SK-N-SH (cell line): Measurements from ENCODE around the gene UBE2D2. TPM values are rescaled to one million over a fixed set of nuclear protein-coding genes. Genes with fewer than 3 reads are reported as not detected.

Source experiments
- CTCF ChIA-PET: fragments of 300-600, 350-600 bp; formaldehyde crosslinking; extraction: SDS; loops from one replicate; lab custom pipeline; 2021; lab: Yijun Ruan, JAX
- POLR2A ChIA-PET: fragments of 350-600 bp; sonication (Branson Sonifier 250); formaldehyde crosslinking; extraction: SDS; loops from one replicate; lab custom pipeline; 2020; ENCODE audit warnings: antibody characterized with exemption, inconsistent platforms; lab: Yijun Ruan, JAX
- DNase-seq: peaks from one replicate; pipeline ENCODE4 v3.0.0; 2012
- H2AFZ ChIP-seq: fragments of 200-600 bp; sonication (generic); 2 replicates; pipeline ENCODE4 v1.8.1; 2016; ENCODE audit warnings: antibody characterized with exemption, mild to moderate bottlenecking, low read depth
- H3F3A ChIP-seq: fragments of 200-600 bp; sonication (generic); replicated peaks from 2 replicates; pipeline ENCODE3; 2016; ENCODE audit warnings: antibody characterized with exemption, mild to moderate bottlenecking; ENCODE audit not compliant: insufficient read depth
- H3K27ac ChIP-seq, 2 experiments: fragments of 200-500 bp in 1 of 2; fragments of 200-600 bp in 1 of 2; sonication (Bioruptor generic) in 1 of 2; sonication (generic), shearing (Covaris generic) in 1 of 2; 2 replicates each; pipeline versions ENCODE4 v1.5.1 to v1.6.1; 2014 to 2016; ENCODE audit warnings: low read depth in 2 of 2, inconsistent platforms in 1 of 2, low read length in 1 of 2, mild to moderate bottlenecking in 1 of 2, mixed read lengths in 1 of 2
- H3K27me3 ChIP-seq: fragments of 200-600 bp; sonication (generic), shearing (Covaris generic); 2 replicates; pipeline ENCODE4 v1.6.1; 2016; ENCODE audit warnings: mixed run types; ENCODE audit not compliant: insufficient read depth
- H3K36me3 ChIP-seq, 2 experiments: fragments of 200-500 bp in 1 of 2; fragments of 200-600 bp in 1 of 2; sonication (Bioruptor generic) in 1 of 2; sonication (generic) in 1 of 2; replicated peaks in 1 of 2; 2 replicates each; pipeline versions ENCODE3 to v1.5.1; 2014 to 2016; ENCODE audit warnings: low read length in 1 of 2, mild to moderate bottlenecking in 1 of 2; ENCODE audit not compliant: insufficient read depth in 2 of 2, control insufficient read depth in 1 of 2
- H3K4me1 ChIP-seq, 2 experiments: fragments of 200-500 bp in 1 of 2; fragments of 200-600 bp in 1 of 2; sonication (Bioruptor generic) in 1 of 2; sonication (generic), shearing (Covaris generic) in 1 of 2; 2 replicates each; pipeline versions ENCODE4 v1.5.1 to v1.6.1; 2014 to 2016; ENCODE audit warnings: low read depth in 1 of 2, low read length in 1 of 2, mixed run types in 1 of 2; ENCODE audit not compliant: insufficient read depth in 2 of 2, control insufficient read depth in 1 of 2
- H3K4me2 ChIP-seq: fragments of 200-600 bp; sonication (generic), shearing (Covaris generic); 2 replicates; pipeline ENCODE4 v1.6.1; 2017; ENCODE audit warnings: mixed run types
- H3K4me3 ChIP-seq, 2 experiments: fragments of 200-500 bp in 1 of 2; fragments of 200-600 bp in 1 of 2; sonication (Bioruptor generic) in 1 of 2; sonication (generic), shearing (Covaris generic) in 1 of 2; 2 replicates each; pipeline versions ENCODE4 v1.5.1 to v1.8.1; 2014 to 2016; ENCODE audit warnings: low read depth in 2 of 2, inconsistent platforms in 1 of 2, low read length in 1 of 2, mild to moderate bottlenecking in 1 of 2, mixed read lengths in 1 of 2, moderate library complexity in 1 of 2
- H3K79me2 ChIP-seq: fragments of 200-600 bp; sonication (generic); 2 replicates; pipeline ENCODE4 v1.8.1; 2017; ENCODE audit warnings: mild to moderate bottlenecking; ENCODE audit not compliant: insufficient read depth
- H3K9ac ChIP-seq: fragments of 200-600 bp; sonication (generic); 2 replicates; pipeline ENCODE4 v1.6.1; 2017; ENCODE audit warnings: mixed run types
- H3K9me2 ChIP-seq: fragments of 200-600 bp; sonication (generic); 2 replicates; pipeline ENCODE4 v1.6.1; 2017; ENCODE audit warnings: mixed run types
- H3K9me3 ChIP-seq: fragments of 200-600 bp; sonication (generic); 2 replicates; pipeline ENCODE4 v1.6.1; 2017; ENCODE audit warnings: mixed run types, mild to moderate bottlenecking, moderate library complexity
- H4K20me1 ChIP-seq: fragments of 200-600 bp; sonication (generic); 2 replicates; pipeline ENCODE4 v1.6.1; 2017; ENCODE audit warnings: mild to moderate bottlenecking, mixed run types; ENCODE audit not compliant: insufficient read depth
- CHD2 ChIP-seq: fragments of 150-350 bp; IDR thresholded peaks from 2 replicates; pipeline ENCODE4 v1.6.1; 2018; ENCODE audit warnings: low read length; ENCODE audit not compliant: partially characterized antibody
- FOXJ3 ChIP-seq: sonication (generic); formaldehyde crosslinking; IDR thresholded peaks from 2 replicates; pipeline ENCODE4 v1.5.1; 2020; ENCODE audit warnings: mild to moderate bottlenecking, missing genetic modification reagents
- GABPA ChIP-seq: IDR thresholded peaks from 2 replicates; pipeline ENCODE4 v1.4.0; 2012; ENCODE audit warnings: low read depth, mild to moderate bottlenecking
- MEF2A ChIP-seq: IDR thresholded peaks from 2 replicates; pipeline ENCODE4 v1.4.0; 2012; ENCODE audit warnings: low read depth, borderline replicate concordance
- MXI1 ChIP-seq: IDR thresholded peaks from 2 replicates; pipeline ENCODE4 v1.6.1; 2012; ENCODE audit warnings: mild to moderate bottlenecking, low read depth, low read length, improper control_type of control experiment
- NFIC ChIP-seq: IDR thresholded peaks from 2 replicates; pipeline ENCODE4 v1.4.0; 2012; ENCODE audit warnings: borderline replicate concordance
- NRF1 ChIP-seq: IDR thresholded peaks from 2 replicates; pipeline ENCODE4 v1.6.1; 2012; ENCODE audit warnings: low read depth, mild to moderate bottlenecking, low read length
- RAD21 ChIP-seq: IDR thresholded peaks from 2 replicates; pipeline ENCODE4 v1.6.1; 2012; ENCODE audit warnings: mild to moderate bottlenecking, low read length
- RFX5 ChIP-seq: IDR thresholded peaks from 2 replicates; pipeline ENCODE4 v1.6.1; 2012; ENCODE audit warnings: mild to moderate bottlenecking, improper control_type of control experiment, low read length
- SIN3A ChIP-seq: IDR thresholded peaks from 2 replicates; pipeline ENCODE4 v1.6.1; 2012; ENCODE audit warnings: low read depth, mild to moderate bottlenecking, low read length, moderate library complexity, borderline replicate concordance
- SMC3 ChIP-seq: IDR thresholded peaks from 2 replicates; pipeline ENCODE4 v1.6.1; 2012; ENCODE audit warnings: low read depth, low read length, improper control_type of control experiment
- TCF12 ChIP-seq: IDR thresholded peaks from 2 replicates; pipeline ENCODE4 v1.4.0; 2012
- YY1 ChIP-seq: IDR thresholded peaks from 2 replicates; pipeline ENCODE4 v1.4.0; 2012; ENCODE audit warnings: low read depth, mild to moderate bottlenecking
- WGBS: methylation state at CpG from one replicate; pipeline ENCODE4 v1.1.6; 2017; ENCODE audit warnings: low lambda C conversion rate; 5-methylcytosine and 5-hydroxymethylcytosine counted together
- polyA plus RNA-seq, 3 experiments: library from polyadenylated mRNA; depleted of rRNA; stranded (reverse); fragments of >200 nt; gene quantifications; 2 replicates each; pipeline ENCODE4 v1.2.3, GENCODE V29; 2012
- TF ChIP-seq, protein P1 (sequence below): IDR thresholded peaks from 2 replicates; pipeline ENCODE4 v1.4.0; 2012; ENCODE audit warnings: low read depth, borderline replicate concordance
- TF ChIP-seq, protein P2 (sequence below): fragments of 150-350 bp; IDR thresholded peaks from 2 replicates; pipeline ENCODE4 v1.6.1; 2016; ENCODE audit warnings: mild to moderate bottlenecking, low read depth, low read length
- TF ChIP-seq, protein P3 (sequence below): fragments of 200-600 bp; sonication (generic); IDR thresholded peaks from 2 replicates; pipeline ENCODE4 v1.6.1; 2017; ENCODE audit warnings: antibody characterized with exemption, mild to moderate bottlenecking, moderate library complexity
- TF ChIP-seq, protein P4 (sequence below): IDR thresholded peaks from 2 replicates; pipeline ENCODE4 v1.6.1; 2012; ENCODE audit warnings: mild to moderate bottlenecking, low read depth, low read length, moderate library complexity

The UBE2D2 gene
- polyA plus RNA-seq, 1 of the 3 experiments (the other 2 are of a cell fraction): 24.5 TPM

DNA sequence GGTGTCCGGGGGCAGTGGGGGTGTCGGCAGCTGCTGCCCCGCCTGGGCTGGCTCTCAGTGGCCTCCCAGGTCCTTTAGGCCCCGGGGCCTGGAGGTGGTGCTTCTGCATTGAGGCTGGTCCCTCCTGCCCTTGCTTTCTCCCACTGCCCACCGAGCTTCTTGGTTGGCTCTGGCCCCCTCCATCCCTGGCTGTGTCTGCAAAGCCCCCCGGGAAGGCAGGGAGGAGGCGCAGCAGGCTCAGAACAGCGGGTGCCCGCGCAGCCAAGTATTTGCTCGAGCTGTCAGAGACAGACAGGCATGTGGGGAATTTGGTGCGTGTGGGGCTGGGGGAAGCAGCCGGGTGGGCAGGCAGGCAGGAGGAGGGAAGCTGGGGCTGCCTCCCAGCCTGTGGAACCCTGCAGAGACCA, 98.6 kb downstream of the UBE2D2 start:
- Histone ChIP-seq H3K27ac (peak overlapping the region; percentile 96 to 99), H4K20me1 (peaks cover 30% of the 10 kb centered on the region; the same call in 1 of the 2 replicates), H3K4me1 (peaks cover 80 to 96% of the 10 kb centered on the region in 2 experiments), H3F3A (peaks cover 42% of the 10 kb centered on the region), H3K9me3 (no peaks in the 10 kb centered on the region), H3K4me2 (peak overlapping the region; percentile 96), H3K4me3 (peak overlapping the region; percentile 37 to 57), H2AFZ (no peak overlapping the region), H3K27me3 (no peaks in the 10 kb centered on the region), H3K36me3 (peaks cover 0 to 5% of the 10 kb centered on the region in 2 experiments), H3K79me2 (peaks cover 97% of the 10 kb centered on the region), H3K9me2 (no peaks in the 10 kb centered on the region), H3K9ac (peak overlapping the region; percentile 69)
- no peak for DNase-seq
- no peak for TF ChIP-seq MEF2A
- TF ChIP-seq NRF1: peak; percentile 46; the same call in 1 of the 2 replicates
- TF ChIP-seq MXI1: 0 out of 2 replicates have a peak, but pooled peaks have one; percentile 37
- TF ChIP-seq, protein P1, sequence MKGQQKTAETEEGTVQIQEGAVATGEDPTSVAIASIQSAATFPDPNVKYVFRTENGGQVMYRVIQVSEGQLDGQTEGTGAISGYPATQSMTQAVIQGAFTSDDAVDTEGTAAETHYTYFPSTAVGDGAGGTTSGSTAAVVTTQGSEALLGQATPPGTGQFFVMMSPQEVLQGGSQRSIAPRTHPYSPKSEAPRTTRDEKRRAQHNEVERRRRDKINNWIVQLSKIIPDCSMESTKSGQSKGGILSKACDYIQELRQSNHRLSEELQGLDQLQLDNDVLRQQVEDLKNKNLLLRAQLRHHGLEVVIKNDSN: no peak
- 0 out of 2 replicates have a peak, but pooled peaks have one; percentile 2 for TF ChIP-seq GABPA
- ChIA-PET POLR2A (interaction anchor here (0.9 to 3.2 kb wide), 10 partner anchors 10 to 99 kb away, joined by 3 to 59 read pairs (median 11); partner anchors contain the start of genes CXXC5 and UBE2D2), CTCF (interaction anchor here (1.0 to 20.6 kb wide), 11 partner anchors 9 to 116 kb away, joined by 3 to 204 read pairs (median 6); partner anchors contain the start of gene CXXC5)
- 3% methylated on average over 9 of the region's 13 CpGs for WGBS

DNA sequence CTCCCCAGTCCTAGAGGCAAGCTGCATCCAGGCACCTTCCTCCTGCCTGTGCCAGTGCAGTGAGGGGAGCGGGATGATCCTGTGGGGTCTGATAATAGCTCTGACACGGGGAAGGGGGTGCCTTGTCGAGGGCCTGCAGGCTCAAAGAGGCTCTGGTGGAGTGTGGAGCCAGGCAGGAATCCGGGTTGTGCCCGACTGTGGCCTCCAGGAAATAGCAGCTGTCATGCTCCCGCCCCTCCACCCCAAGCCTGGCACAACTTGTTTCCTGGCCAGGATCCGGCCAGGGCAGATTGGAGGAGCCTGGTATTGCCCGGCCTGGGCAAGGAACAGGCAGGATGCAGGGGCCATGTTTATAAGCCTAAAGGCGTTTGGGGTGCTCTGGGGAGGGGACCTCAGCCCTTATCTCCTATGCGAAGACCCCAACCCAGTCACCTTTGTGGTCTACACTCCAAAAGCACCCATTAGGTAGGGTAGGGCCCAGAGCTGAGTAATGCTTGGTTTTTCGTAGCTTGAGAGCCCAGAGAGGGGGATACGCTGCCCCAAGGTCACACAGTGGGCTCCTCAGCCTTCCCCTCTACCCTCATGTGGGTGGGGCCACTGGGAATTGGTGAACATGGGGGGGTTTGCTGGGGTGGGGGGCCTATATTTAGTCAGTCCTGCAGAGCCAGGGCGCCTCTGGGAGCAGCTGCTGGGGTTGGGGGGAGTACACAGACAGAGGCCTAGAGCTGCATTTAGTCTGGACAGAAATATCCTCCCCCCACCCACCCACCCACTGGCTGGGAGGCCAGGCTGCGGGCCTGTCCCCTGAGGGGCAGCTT, 99.2 kb downstream of the UBE2D2 start:
- H3K36me3 ChIP-seq: peaks cover 0 to 5% of the 10 kb centered on the region in 2 experiments
- H3K9me2 ChIP-seq: no peaks in the 10 kb centered on the region
- peak overlapping the region; percentile 69 for H3K9ac ChIP-seq
- WGBS: 24% methylated on average over 7 of the region's 14 CpGs
- peaks cover 80 to 96% of the 10 kb centered on the region in 2 experiments for H3K4me1 ChIP-seq
- ChIA-PET CTCF (interaction anchor here (1.0 to 20.6 kb wide), 14 partner anchors 9 to 142 kb away, joined by 3 to 204 read pairs (median 6); partner anchors contain the start of gene CXXC5), POLR2A (interaction anchor here (0.9 to 3.2 kb wide), 14 partner anchors 9 to 99 kb away, joined by 3 to 59 read pairs (median 4); partner anchors contain the start of genes CXXC5 and UBE2D2)
- no peaks in the 10 kb centered on the region for H3K27me3 ChIP-seq
- peaks cover 30% of the 10 kb centered on the region; the same call in 1 of the 2 replicates for H4K20me1 ChIP-seq
- peak; percentile 81 for DNase-seq
- H3K27ac ChIP-seq: peak overlapping the region; percentile 96 to 99
- no peaks in the 10 kb centered on the region for H3K9me3 ChIP-seq
- peak overlapping the region; percentile 96 for H3K4me2 ChIP-seq
- H3K79me2 ChIP-seq: peaks cover 97% of the 10 kb centered on the region
- peaks cover 43% of the 10 kb centered on the region for H3F3A ChIP-seq
- H2AFZ ChIP-seq: no peak overlapping the region
- H3K4me3 ChIP-seq: peak overlapping the region; percentile 37 to 57; a peak in 3 of 4 replicates
- TF ChIP-seq, protein P2, sequence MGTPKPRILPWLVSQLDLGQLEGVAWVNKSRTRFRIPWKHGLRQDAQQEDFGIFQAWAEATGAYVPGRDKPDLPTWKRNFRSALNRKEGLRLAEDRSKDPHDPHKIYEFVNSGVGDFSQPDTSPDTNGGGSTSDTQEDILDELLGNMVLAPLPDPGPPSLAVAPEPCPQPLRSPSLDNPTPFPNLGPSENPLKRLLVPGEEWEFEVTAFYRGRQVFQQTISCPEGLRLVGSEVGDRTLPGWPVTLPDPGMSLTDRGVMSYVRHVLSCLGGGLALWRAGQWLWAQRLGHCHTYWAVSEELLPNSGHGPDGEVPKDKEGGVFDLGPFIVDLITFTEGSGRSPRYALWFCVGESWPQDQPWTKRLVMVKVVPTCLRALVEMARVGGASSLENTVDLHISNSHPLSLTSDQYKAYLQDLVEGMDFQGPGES: no peak
- no peak for TF ChIP-seq RFX5
- TF ChIP-seq YY1: peak; percentile 77
- TF ChIP-seq FOXJ3 (CRISPR knock-in tag): no peak; the same call in 1 of the 2 replicates
- TF ChIP-seq NRF1: no peak
- TF ChIP-seq NFIC: peak; percentile 84
- TF ChIP-seq CHD2: peak; percentile 35
- peak; percentile 71 for TF ChIP-seq TCF12
- peak; percentile 30; the same call in 1 of the 2 replicates for TF ChIP-seq RAD21
- TF ChIP-seq GABPA: 0 out of 2 replicates have a peak, but pooled peaks have one; percentile 33
- TF ChIP-seq, protein P3, sequence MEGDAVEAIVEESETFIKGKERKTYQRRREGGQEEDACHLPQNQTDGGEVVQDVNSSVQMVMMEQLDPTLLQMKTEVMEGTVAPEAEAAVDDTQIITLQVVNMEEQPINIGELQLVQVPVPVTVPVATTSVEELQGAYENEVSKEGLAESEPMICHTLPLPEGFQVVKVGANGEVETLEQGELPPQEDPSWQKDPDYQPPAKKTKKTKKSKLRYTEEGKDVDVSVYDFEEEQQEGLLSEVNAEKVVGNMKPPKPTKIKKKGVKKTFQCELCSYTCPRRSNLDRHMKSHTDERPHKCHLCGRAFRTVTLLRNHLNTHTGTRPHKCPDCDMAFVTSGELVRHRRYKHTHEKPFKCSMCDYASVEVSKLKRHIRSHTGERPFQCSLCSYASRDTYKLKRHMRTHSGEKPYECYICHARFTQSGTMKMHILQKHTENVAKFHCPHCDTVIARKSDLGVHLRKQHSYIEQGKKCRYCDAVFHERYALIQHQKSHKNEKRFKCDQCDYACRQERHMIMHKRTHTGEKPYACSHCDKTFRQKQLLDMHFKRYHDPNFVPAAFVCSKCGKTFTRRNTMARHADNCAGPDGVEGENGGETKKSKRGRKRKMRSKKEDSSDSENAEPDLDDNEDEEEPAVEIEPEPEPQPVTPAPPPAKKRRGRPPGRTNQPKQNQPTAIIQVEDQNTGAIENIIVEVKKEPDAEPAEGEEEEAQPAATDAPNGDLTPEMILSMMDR: no peak
- TF ChIP-seq, protein P4, sequence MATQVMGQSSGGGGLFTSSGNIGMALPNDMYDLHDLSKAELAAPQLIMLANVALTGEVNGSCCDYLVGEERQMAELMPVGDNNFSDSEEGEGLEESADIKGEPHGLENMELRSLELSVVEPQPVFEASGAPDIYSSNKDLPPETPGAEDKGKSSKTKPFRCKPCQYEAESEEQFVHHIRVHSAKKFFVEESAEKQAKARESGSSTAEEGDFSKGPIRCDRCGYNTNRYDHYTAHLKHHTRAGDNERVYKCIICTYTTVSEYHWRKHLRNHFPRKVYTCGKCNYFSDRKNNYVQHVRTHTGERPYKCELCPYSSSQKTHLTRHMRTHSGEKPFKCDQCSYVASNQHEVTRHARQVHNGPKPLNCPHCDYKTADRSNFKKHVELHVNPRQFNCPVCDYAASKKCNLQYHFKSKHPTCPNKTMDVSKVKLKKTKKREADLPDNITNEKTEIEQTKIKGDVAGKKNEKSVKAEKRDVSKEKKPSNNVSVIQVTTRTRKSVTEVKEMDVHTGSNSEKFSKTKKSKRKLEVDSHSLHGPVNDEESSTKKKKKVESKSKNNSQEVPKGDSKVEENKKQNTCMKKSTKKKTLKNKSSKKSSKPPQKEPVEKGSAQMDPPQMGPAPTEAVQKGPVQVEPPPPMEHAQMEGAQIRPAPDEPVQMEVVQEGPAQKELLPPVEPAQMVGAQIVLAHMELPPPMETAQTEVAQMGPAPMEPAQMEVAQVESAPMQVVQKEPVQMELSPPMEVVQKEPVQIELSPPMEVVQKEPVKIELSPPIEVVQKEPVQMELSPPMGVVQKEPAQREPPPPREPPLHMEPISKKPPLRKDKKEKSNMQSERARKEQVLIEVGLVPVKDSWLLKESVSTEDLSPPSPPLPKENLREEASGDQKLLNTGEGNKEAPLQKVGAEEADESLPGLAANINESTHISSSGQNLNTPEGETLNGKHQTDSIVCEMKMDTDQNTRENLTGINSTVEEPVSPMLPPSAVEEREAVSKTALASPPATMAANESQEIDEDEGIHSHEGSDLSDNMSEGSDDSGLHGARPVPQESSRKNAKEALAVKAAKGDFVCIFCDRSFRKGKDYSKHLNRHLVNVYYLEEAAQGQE: peak; percentile 53; the same call in 1 of the 2 replicates
- TF ChIP-seq SMC3: 0 out of 2 replicates have a peak, but pooled peaks have one; percentile 1
- peak; percentile 63; the same call in 1 of the 2 replicates for TF ChIP-seq SIN3A
